Ectodermal cell (in vitro differentiated cells): ENCODE results near the gene TMEM219.
"Not testable (repeated sequence)": the region's sequence is repeated elsewhere in the genome, so short reads cannot be mapped to it uniquely, and the experiment has no call there.

Experiments used
- H3K27ac ChIP-seq: 2 replicates; pipeline ENCODE4 v1.7.0; 2013; ENCODE audit warnings: mild to moderate bottlenecking, low read depth, low read length; ENCODE audit not compliant: insufficient read depth, poor library complexity, severe bottlenecking
- H3K27me3 ChIP-seq: 2 replicates; pipeline ENCODE4 v1.7.0; 2013; ENCODE audit warnings: mild to moderate bottlenecking, low read length; ENCODE audit not compliant: insufficient read depth, control insufficient read depth, poor library complexity, severe bottlenecking
- H3K36me3 ChIP-seq: one replicate; pipeline ENCODE4 v1.7.0; 2013; ENCODE audit warnings: low read length; ENCODE audit not compliant: control insufficient read depth, insufficient read depth
- H3K4me1 ChIP-seq: one replicate; pipeline ENCODE4 v1.7.0; 2013; ENCODE audit warnings: low read length; ENCODE audit not compliant: control insufficient read depth, insufficient read depth
- H3K4me3 ChIP-seq: 2 replicates; pipeline ENCODE4 v1.7.0; 2013; ENCODE audit warnings: low read depth, low read length, control low read depth; ENCODE audit not compliant: insufficient read depth
- H3K9me3 ChIP-seq: 2 replicates; pipeline ENCODE4 v1.7.0; 2013; ENCODE audit warnings: mild to moderate bottlenecking, low read length, moderate library complexity; ENCODE audit not compliant: control insufficient read depth
- WGBS, 2 experiments: methylation state at CpG; one replicate each; pipeline ENCODE4 v1.1.7; 2013; ENCODE audit warnings: missing lambda C conversion rate in 2 of 2; 5-methylcytosine and 5-hydroxymethylcytosine counted together

Gene TMEM219

DNA sequence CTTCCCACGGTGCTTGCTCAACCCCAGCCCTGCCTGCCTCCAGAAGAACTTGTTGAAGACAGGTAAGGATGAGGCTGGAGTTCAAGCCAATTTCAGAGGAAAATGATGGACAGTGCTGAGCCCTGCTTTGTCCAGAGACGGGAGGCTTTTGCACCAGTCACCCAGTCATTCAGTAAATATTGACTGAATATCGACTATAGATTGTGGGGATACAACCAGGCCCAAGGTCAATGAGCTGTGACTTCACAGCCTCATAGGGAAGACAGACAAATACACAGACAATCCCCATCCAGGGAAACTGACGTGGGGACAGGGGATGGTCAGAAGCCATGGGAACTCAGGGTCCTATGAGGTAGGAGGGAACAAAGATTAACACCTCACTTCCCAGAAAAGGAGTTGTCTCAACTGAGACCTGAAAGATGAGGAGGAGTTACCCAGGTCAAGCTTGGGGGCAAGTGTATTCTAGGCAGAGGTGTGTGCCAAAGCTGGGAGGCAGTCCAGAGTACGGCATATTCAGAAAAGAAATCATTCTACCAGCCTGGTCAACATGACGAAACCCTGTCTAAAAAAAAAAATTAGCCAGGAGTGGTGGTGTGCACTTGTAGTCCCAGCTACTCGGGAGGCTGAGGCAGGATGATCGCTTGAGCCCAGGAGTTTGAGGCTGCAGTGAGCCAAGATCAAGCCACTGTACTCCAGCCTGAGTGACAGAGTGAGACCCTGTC lies 54.8 kb downstream of the TMEM219 start:
- Histone ChIP-seq H3K4me1 (no peaks in the 10 kb centered on the region), H3K27ac (no peak overlapping the region), H3K9me3 (no peaks in the 10 kb centered on the region), H3K27me3 (peaks cover 11% of the 10 kb centered on the region), H3K36me3 (no peaks in the 10 kb centered on the region), H3K4me3 (no peak overlapping the region)
- 83 to 84% methylated on average over 8 of the region's 8 CpGs for WGBS, 2 experiments

- Histone ChIP-seq H3K36me3 (no peaks in the 10 kb centered on the region), H3K27ac (no peak overlapping the region), H3K9me3 (no peaks in the 10 kb centered on the region), H3K27me3 (peaks cover 6% of the 10 kb centered on the region), H3K4me1 (no peaks in the 10 kb centered on the region), H3K4me3 (no peak overlapping the region)
- WGBS, 2 experiments: 92% methylated on average over 2 of the region's 2 CpGs
Observed at GRCh38 chr16:30017277-30017656, 55.4 kb downstream of the TMEM219 start.

DNA sequence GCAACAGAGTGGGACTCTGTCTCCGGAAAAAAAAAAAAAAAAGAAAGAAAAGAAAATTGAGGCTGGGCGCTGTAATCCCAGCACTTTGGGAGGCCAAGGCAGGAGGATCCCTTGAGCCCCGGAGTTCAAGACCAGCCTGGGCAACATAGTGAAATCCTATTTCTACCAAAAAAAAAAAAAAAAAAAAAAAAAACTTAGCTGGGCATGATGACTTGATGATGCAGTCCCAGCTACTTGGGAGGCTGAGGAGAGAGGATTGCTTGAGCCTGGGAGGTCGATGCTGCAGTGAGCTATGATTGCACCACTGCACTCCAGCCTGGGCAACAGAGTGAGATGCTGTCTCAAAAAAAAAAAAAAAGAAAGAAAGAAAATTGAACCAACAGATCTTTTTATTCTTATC lies 56.1 kb downstream of the TMEM219 start:
- not testable (repeated sequence) for H3K27ac ChIP-seq, H3K4me3 ChIP-seq, H3K36me3 ChIP-seq, H3K27me3 ChIP-seq, H3K4me1 ChIP-seq, H3K9me3 ChIP-seq
- 86 to 90% methylated on average over 2 to 4 of the region's 4 CpGs for WGBS, 2 experiments

- H3K4me3 ChIP-seq: no peak overlapping the region
- no peaks in the 10 kb centered on the region for H3K9me3 ChIP-seq
- WGBS, 2 experiments: 74 to 79% methylated on average over 4 of the region's 4 CpGs
- no peak overlapping the region for H3K27ac ChIP-seq
- no peaks in the 10 kb centered on the region for H3K36me3 ChIP-seq
- no peaks in the 10 kb centered on the region for H3K27me3 ChIP-seq
- no peaks in the 10 kb centered on the region for H3K4me1 ChIP-seq
Observed at GRCh38 chr16:30018731-30019158, 56.9 kb downstream of the TMEM219 start.
